HFF-Myc (cell line): ENCODE results near the gene TTC23.

ENCODE experiments used
- DNase-seq: peaks from one replicate; pipeline ENCODE4 v3.0.0-alpha.2; 2011; ENCODE audit warnings: low read depth; ENCODE audit errors: extremely low read depth
- H3K4me3 ChIP-seq: replicated peaks from 2 replicates; pipeline ENCODE4 v1.5.1; 2011; ENCODE audit warnings: low read depth, mild to moderate bottlenecking, control low read depth, low read length
- TF ChIP-seq, protein P1 (sequence below): IDR thresholded peaks from 2 replicates; pipeline ENCODE4 v1.5.1; 2012; ENCODE audit warnings: mild to moderate bottlenecking, low read depth, low read length, control low read depth; ENCODE audit errors: missing control alignments

The TTC23 gene

DNA sequence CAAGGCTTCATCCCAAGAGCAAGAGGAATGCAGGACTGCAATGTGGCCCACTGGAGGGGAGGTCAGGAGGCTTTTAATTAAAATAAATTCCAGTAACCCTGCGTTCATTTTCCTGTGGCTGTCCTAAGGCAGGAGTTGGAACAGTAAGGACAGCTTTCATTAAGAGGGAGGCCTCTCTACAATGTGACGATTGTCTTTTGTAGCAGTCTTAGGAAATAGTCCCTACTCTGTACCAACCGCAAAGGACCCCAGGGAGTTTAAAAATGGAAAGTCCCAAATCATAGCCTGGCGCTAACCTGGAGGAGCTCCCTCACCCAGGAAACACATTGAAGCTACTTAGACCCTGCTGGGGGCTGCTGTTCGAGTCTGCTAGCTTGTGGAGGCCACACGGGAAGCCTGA is 81.7 kb downstream of the TTC23 start:
- no peak for DNase-seq
- TF ChIP-seq, protein P1, sequence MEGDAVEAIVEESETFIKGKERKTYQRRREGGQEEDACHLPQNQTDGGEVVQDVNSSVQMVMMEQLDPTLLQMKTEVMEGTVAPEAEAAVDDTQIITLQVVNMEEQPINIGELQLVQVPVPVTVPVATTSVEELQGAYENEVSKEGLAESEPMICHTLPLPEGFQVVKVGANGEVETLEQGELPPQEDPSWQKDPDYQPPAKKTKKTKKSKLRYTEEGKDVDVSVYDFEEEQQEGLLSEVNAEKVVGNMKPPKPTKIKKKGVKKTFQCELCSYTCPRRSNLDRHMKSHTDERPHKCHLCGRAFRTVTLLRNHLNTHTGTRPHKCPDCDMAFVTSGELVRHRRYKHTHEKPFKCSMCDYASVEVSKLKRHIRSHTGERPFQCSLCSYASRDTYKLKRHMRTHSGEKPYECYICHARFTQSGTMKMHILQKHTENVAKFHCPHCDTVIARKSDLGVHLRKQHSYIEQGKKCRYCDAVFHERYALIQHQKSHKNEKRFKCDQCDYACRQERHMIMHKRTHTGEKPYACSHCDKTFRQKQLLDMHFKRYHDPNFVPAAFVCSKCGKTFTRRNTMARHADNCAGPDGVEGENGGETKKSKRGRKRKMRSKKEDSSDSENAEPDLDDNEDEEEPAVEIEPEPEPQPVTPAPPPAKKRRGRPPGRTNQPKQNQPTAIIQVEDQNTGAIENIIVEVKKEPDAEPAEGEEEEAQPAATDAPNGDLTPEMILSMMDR: no peak
- H3K4me3 ChIP-seq: no peak overlapping the region

DNA sequence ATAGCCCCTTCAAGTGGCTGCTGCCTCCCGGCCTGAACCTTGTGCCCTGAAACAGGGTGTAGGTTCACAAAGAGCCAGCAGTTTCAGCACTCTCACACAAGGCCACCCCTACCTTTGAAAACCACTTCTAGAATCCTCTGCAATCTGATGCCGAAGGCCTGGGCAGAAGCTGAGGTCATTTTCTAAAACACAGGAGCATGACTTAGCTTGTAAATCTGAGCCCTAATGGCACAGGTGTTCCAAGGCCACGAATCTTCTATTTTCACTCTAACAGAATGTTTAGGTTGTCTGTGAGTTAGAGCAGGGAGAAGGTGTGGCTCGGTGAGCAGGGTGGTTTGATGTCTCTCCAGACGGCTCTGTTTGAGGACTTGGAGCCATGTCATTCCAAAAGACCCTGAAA is 82.2 kb downstream of the TTC23 start:
- no peak for DNase-seq
- H3K4me3 ChIP-seq: no peak overlapping the region
- TF ChIP-seq, protein P1: no peak

DNA sequence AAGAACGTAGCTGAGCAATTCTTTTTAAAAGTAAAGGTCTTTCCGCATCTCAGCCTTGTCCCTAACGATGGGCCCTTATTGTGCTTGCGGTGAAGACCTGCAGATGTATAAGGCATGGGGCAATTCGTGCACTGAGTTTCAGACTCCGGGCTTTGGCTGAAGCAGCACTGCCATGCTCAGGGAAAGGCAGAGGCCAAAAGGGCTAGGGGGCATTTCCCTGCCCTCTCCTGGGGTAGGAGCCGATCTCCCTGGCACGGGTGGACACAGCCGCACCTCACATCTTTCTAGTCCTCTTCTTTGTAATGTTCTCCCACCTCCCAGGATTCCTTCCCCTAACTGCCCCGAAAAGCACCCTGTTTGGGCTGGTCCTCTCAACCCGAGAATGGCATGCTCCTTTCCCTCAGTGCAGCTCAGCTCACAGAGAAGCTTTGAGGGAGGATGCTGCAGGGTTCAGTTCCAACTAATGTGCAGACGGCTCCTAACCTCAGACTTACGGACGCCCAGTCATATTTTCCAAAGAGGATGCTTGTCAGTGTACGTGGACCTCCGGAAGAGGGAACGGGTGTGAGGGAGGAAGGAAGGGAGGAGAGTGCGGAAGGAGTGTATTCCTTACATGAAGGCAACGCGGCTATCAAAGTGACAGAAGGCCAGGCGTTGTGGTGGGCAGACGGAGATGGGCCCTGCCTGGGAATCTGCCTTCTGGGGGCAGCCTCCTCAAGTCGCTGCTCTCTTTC is 83.3 kb downstream of the TTC23 start:
- no peak for DNase-seq
- TF ChIP-seq, protein P1: no peak
- H3K4me3 ChIP-seq: no peak overlapping the region

DNA sequence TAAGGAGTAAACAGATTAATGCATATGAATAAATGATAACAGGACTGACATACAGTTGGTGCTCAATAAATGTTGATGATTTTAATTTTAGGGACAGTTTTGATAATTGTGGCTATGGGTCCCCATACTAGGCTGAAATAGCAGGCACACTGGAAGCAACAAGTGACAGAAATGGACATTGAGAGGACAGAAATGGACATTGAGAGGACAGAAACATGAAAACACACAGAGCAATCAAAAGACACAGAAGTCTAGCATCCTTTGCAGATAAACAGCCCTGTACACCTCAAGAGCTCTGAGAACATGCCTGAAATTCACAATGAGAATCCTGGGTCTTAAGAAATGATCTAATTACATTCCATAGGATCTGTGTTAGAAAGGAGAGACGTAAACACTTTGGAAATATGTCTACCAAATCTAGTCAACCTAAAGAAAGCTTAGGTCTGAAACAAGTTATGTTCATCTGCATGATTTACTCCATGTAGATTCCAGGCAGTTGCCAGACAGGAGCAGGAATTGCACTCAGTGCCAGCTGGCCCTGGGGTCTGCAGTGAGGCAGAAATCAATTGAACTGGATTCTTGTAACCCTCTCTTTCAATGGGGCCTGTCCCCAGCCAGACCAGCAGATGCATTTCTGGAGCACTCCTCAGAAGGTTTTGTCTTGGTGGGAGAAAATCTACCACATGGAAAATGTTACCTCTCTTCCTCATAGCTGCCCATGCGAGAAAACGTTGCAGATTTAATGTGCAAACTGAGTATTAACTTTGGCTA is 84.2 kb downstream of the TTC23 start:
- DNase-seq: no peak
- TF ChIP-seq, protein P1: no peak
- H3K4me3 ChIP-seq: no peak overlapping the region

DNA sequence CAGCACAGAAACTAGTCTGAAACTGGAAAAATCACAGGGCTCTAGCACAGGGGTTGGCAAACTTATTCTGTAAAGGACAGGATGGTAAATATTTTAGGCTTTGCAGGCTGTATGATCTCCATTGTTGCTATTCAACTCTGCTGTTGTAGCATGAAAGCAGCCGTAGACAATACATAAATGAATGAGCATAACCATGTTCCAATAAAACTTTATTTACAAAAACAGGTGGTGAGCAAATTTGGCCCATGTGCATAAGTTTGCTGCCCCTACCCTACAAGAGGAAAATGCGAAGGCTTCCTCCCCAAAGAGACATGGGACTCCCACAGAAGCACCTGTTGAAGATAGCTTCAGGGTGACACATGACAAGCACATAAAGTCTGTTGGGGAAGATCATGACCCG is 85.3 kb downstream of the TTC23 start:
- no peak for DNase-seq

DNA sequence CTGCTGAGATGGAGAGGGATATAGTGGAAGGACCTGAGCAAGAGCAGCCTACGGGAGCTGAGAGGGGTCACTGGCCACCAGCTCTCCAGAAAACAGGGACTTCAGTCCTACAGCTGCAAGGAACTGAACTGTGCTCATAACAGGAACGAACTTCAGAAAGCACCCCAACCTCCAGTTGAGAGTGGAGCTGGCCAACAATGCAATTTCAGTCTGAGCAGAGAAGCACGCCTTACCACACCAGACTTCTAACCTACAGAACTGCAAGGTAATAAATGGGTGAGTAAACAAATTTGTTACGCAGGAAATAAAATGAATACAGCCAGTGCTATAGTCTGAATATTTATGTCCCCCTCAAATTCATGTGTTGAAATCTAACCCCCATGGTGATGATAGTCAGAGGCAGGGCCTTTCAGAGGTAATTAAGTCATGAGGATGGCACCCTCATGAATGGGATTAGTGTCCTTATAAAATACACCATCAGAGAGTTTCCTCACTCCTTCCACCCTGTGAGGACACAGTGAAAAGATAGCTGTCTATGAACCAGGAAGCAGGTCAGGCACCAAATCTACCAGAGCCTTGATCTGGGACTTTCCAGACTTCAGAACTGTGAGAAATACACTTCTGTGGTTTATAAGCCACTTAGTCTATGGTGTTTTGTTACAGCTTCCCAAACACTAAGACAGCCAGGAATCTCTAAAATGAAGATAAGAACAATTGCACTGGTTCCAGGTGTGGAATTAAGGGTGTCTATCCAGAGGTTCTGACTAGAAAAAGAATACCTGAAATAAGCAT is 85.9 kb downstream of the TTC23 start:
- H3K4me3 ChIP-seq: no peak overlapping the region
- TF ChIP-seq, protein P1: no peak
- DNase-seq: no peak

More for the DNA sequence above, 85.3 kb downstream of the TTC23 start:
- H3K4me3 ChIP-seq: no peak overlapping the region
- TF ChIP-seq, protein P1: no peak
